ENCODE results near the gene ITFG2. TPM values are rescaled to one million over a fixed set of nuclear protein-coding genes. Genes with fewer than 3 reads are reported as not detected.

Gene ITFG2
- total and polyA plus RNA-seq, 3 experiments from 2014 or later = 36.9 to 53.3 (median 39.3) TPM

GRCh38 chr12:2825132-2825531 lies 12.7 kb downstream of the ITFG2 start:
- CTCF ChIA-PET = interaction anchor here (1.0 kb wide), 1 partner anchor 14 kb away, joined by 3 read pairs; no protein-coding TSS in a partner anchor
- no peak for DNase-seq
- Mint-ChIP-seq H3K9me3 (no peaks in the 10 kb centered on the region), H3K4me3 (no peak overlapping the region), H3K4me1 (no peaks in the 10 kb centered on the region), H3K27me3 (no peaks in the 10 kb centered on the region), H3K27ac (peak overlapping the region in 3 of 8 donors; percentile 50 to 92 (median 64)), H3K36me3 (peaks cover under 1 to 93% (median 32%) of the 10 kb centered on the region in 3 donors)
- H3K27ac ChIP-seq (ENCODE audit: low read depth, low read length) = no peak overlapping the region
- POLR2A ChIA-PET = no interaction called here
- H3K4me1 ChIP-seq (ENCODE audit: insufficient read depth, low read length) = no peaks in the 10 kb centered on the region
- no peak overlapping the region for H3K4me3 ChIP-seq (ENCODE audit: low read length)
- no peaks in the 10 kb centered on the region for H3K9me3 ChIP-seq (ENCODE audit: low read length)
- peaks cover 78% of the 10 kb centered on the region for H3K36me3 ChIP-seq (ENCODE audit: insufficient read depth, low read length)
- H3K27me3 ChIP-seq (ENCODE audit: insufficient read depth, low read length, poor library complexity, severe bottlenecking) = no peaks in the 10 kb centered on the region

- H3K4me3 ChIP-seq (ENCODE audit: low read length) = no peak overlapping the region
- Mint-ChIP-seq H3K27me3 (no peaks in the 10 kb centered on the region), H3K27ac (no peak overlapping the region), H3K4me3 (no peak overlapping the region), H3K4me1 (no peaks in the 10 kb centered on the region), H3K9me3 (no peaks in the 10 kb centered on the region), H3K36me3 (peaks cover 0 to 92% (median 32%) of the 10 kb centered on the region in 3 donors)
- H3K27me3 ChIP-seq (ENCODE audit: insufficient read depth, low read length, poor library complexity, severe bottlenecking) = no peaks in the 10 kb centered on the region
- no peak for DNase-seq
- ChIA-PET POLR2A (interaction anchor here (0.7 kb wide), 1 partner anchor 10 kb away, joined by 3 read pairs; no protein-coding TSS in a partner anchor), CTCF (no interaction called here)
- H3K27ac ChIP-seq (ENCODE audit: low read depth, low read length) = no peak overlapping the region
- H3K4me1 ChIP-seq (ENCODE audit: insufficient read depth, low read length) = no peaks in the 10 kb centered on the region
- no peaks in the 10 kb centered on the region for H3K9me3 ChIP-seq (ENCODE audit: low read length)
- H3K36me3 ChIP-seq (ENCODE audit: insufficient read depth, low read length) = peaks cover 71% of the 10 kb centered on the region
Observed at GRCh38 chr12:2826036-2826435, 13.6 kb downstream of the ITFG2 start.

- Histone ChIP-seq H3K27me3 (ENCODE audit: insufficient read depth, low read length, poor library complexity, severe bottlenecking) (no peaks in the 10 kb centered on the region), H3K9me3 (ENCODE audit: low read length) (no peaks in the 10 kb centered on the region), H3K36me3 (ENCODE audit: insufficient read depth, low read length) (peaks cover 62% of the 10 kb centered on the region), H3K4me3 (ENCODE audit: low read length) (no peak overlapping the region), H3K4me1 (ENCODE audit: insufficient read depth, low read length) (no peaks in the 10 kb centered on the region), H3K27ac (ENCODE audit: low read depth, low read length) (no peak overlapping the region)
- no peak for DNase-seq
- no peaks in the 10 kb centered on the region for H3K9me3 Mint-ChIP-seq
- CTCF ChIA-PET = no interaction called here
- no peaks in the 10 kb centered on the region for H3K27me3 Mint-ChIP-seq
- no peak overlapping the region for H3K4me3 Mint-ChIP-seq
- H3K36me3 Mint-ChIP-seq = peaks cover 0 to 90% (median 35%) of the 10 kb centered on the region in 3 donors
- H3K4me1 Mint-ChIP-seq = no peaks in the 10 kb centered on the region
- POLR2A ChIA-PET = interaction anchor here (0.7 kb wide), 1 partner anchor 9 kb away, joined by 3 read pairs; no protein-coding TSS in a partner anchor
- H3K27ac Mint-ChIP-seq = peak overlapping the region in 4 of 8 donors; percentile 27 to 84 (median 56)
Observed at GRCh38 chr12:2826721-2827515, 14.4 kb downstream of the ITFG2 start.

- Mint-ChIP-seq H3K27ac (peak overlapping the region in 3 of 8 donors; percentile 17 to 34 (median 33)), H3K27me3 (no peaks in the 10 kb centered on the region), H3K36me3 (peaks cover 0 to 69% (median 23%) of the 10 kb centered on the region in 3 donors), H3K4me3 (no peak overlapping the region), H3K9me3 (no peaks in the 10 kb centered on the region), H3K4me1 (no peaks in the 10 kb centered on the region)
- ChIA-PET POLR2A (no interaction called here), CTCF (no interaction called here)
- Histone ChIP-seq H3K27ac (ENCODE audit: low read depth, low read length) (no peak overlapping the region), H3K36me3 (ENCODE audit: insufficient read depth, low read length) (peaks cover 40% of the 10 kb centered on the region), H3K4me3 (ENCODE audit: low read length) (no peak overlapping the region), H3K9me3 (ENCODE audit: low read length) (no peaks in the 10 kb centered on the region), H3K4me1 (ENCODE audit: insufficient read depth, low read length) (no peaks in the 10 kb centered on the region), H3K27me3 (ENCODE audit: insufficient read depth, low read length, poor library complexity, severe bottlenecking) (no peaks in the 10 kb centered on the region)
- DNase-seq = no peak
Observed at GRCh38 chr12:2829275-2829674, 16.8 kb downstream of the ITFG2 start.

GRCh38 chr12:2832550-2833127 lies 20.2 kb downstream of the ITFG2 start:
- Mint-ChIP-seq H3K4me3 (no peak overlapping the region), H3K36me3 (peaks cover 0 to 47% (median 14%) of the 10 kb centered on the region in 3 donors), H3K27ac (peak overlapping the region in 5 of 8 donors; percentile 14 to 81 (median 66)), H3K4me1 (peaks cover 0 to 8% (median 5%) of the 10 kb centered on the region in 3 donors), H3K9me3 (no peaks in the 10 kb centered on the region), H3K27me3 (no peaks in the 10 kb centered on the region)
- CTCF ChIA-PET = no interaction called here
- Histone ChIP-seq H3K4me1 (ENCODE audit: insufficient read depth, low read length) (no peaks in the 10 kb centered on the region), H3K27ac (ENCODE audit: low read depth, low read length) (no peak overlapping the region), H3K9me3 (ENCODE audit: low read length) (no peaks in the 10 kb centered on the region), H3K4me3 (ENCODE audit: low read length) (no peak overlapping the region), H3K36me3 (ENCODE audit: insufficient read depth, low read length) (peaks cover 7% of the 10 kb centered on the region), H3K27me3 (ENCODE audit: insufficient read depth, low read length, poor library complexity, severe bottlenecking) (no peaks in the 10 kb centered on the region)
- no peak for DNase-seq
- POLR2A ChIA-PET = no interaction called here

GRCh38 chr12:2833327-2833726 lies 20.9 kb downstream of the ITFG2 start:
- Histone ChIP-seq H3K27me3 (ENCODE audit: insufficient read depth, low read length, poor library complexity, severe bottlenecking) (no peaks in the 10 kb centered on the region), H3K9me3 (ENCODE audit: low read length) (no peaks in the 10 kb centered on the region), H3K27ac (ENCODE audit: low read depth, low read length) (no peak overlapping the region), H3K36me3 (ENCODE audit: insufficient read depth, low read length) (peaks cover 7% of the 10 kb centered on the region), H3K4me3 (ENCODE audit: low read length) (no peak overlapping the region), H3K4me1 (ENCODE audit: insufficient read depth, low read length) (no peaks in the 10 kb centered on the region)
- CTCF ChIA-PET = no interaction called here
- POLR2A ChIA-PET = no interaction called here
- H3K27me3 Mint-ChIP-seq = no peaks in the 10 kb centered on the region
- H3K27ac Mint-ChIP-seq = no peak overlapping the region
- no peaks in the 10 kb centered on the region for H3K9me3 Mint-ChIP-seq
- H3K36me3 Mint-ChIP-seq = peaks cover 0 to 47% (median 10%) of the 10 kb centered on the region in 3 donors
- no peak for DNase-seq
- peaks cover 0 to 8% (median 5%) of the 10 kb centered on the region in 3 donors for H3K4me1 Mint-ChIP-seq
- H3K4me3 Mint-ChIP-seq = no peak overlapping the region

- no peaks in the 10 kb centered on the region for H3K4me1 ChIP-seq (ENCODE audit: insufficient read depth, low read length)
- H3K36me3 ChIP-seq (ENCODE audit: insufficient read depth, low read length) = peaks cover 11% of the 10 kb centered on the region
- no peaks in the 10 kb centered on the region for H3K9me3 ChIP-seq (ENCODE audit: low read length)
- Mint-ChIP-seq H3K27ac (no peak overlapping the region), H3K4me1 (peaks cover 0 to 8% (median 5%) of the 10 kb centered on the region in 3 donors), H3K27me3 (no peaks in the 10 kb centered on the region), H3K36me3 (peaks cover 0 to 48% (median 9%) of the 10 kb centered on the region in 3 donors), H3K9me3 (no peaks in the 10 kb centered on the region), H3K4me3 (no peak overlapping the region)
- no peaks in the 10 kb centered on the region for H3K27me3 ChIP-seq (ENCODE audit: insufficient read depth, low read length, poor library complexity, severe bottlenecking)
- no peak overlapping the region for H3K27ac ChIP-seq (ENCODE audit: low read depth, low read length)
- ChIA-PET POLR2A (no interaction called here), CTCF (no interaction called here)
- no peak for DNase-seq
- H3K4me3 ChIP-seq (ENCODE audit: low read length) = no peak overlapping the region
Observed at GRCh38 chr12:2833810-2834209, 21.3 kb downstream of the ITFG2 start.

Measured in CD8-positive, alpha-beta memory T cell (primary cell).